Gastrocnemius medialis (tissue), 4 donors: ENCODE data around the gene LRRC23. TPM values are rescaled to one million over a fixed set of nuclear protein-coding genes. Genes with fewer than 3 reads are reported as not detected.

ENCODE experiments used
- ATAC-seq, 2 donors: fragments of 150-250 bp; one replicate each; pipeline ENCODE4 v1.9.1; 2016
- DNase-seq, 2 donors: peaks; one replicate each; pipeline ENCODE4 v3.0.0-alpha.2; 2019
- H3K27ac ChIP-seq, 4 donors: fragments of 200-600 bp; sonication (generic); 1 replicate in 1 of 4; 2 replicates in 3 of 4; pipeline ENCODE4 v1.5.1; 2016 to 2018; ENCODE audit warnings: mild to moderate bottlenecking in 2 of 4, moderate library complexity in 1 of 4
- H3K27me3 ChIP-seq, 3 donors: fragments of 200-600 bp; sonication (generic) in 2 of 3; 1 replicate in 1 of 3; 2 replicates in 2 of 3; pipeline versions ENCODE4 v1.5.1 to v1.6.0; 2016 to 2019; ENCODE audit warnings: mild to moderate bottlenecking in 1 of 3, moderate library complexity in 1 of 3
- H3K36me3 ChIP-seq, 2 donors: fragments of 200-600 bp; sonication (generic) in 1 of 2; one replicate each; pipeline ENCODE4 v1.5.1; 2017 to 2018
- H3K4me1 ChIP-seq, 2 donors: fragments of 200-600 bp; sonication (generic) in 1 of 2; one replicate each; pipeline ENCODE4 v1.5.1; 2016 to 2017; ENCODE audit warnings: mild to moderate bottlenecking in 2 of 2
- H3K4me3 ChIP-seq, 4 donors: fragments of 200-600 bp; sonication (generic) in 3 of 4; 1 replicate in 1 of 4; 2 replicates in 3 of 4; pipeline ENCODE4 v1.5.1; 2016 to 2019; ENCODE audit warnings: mild to moderate bottlenecking in 2 of 4
- H3K9me3 ChIP-seq, 3 donors: fragments of 200-600 bp; sonication (generic) in 2 of 3; 1 replicate in 1 of 3; 2 replicates in 2 of 3; pipeline ENCODE4 v1.5.1; 2016 to 2019
- CTCF ChIP-seq, 5 experiments: fragments of 450-650 bp in 3 of 5; fragments of 200-600 bp in 2 of 5; sonication (generic) in 2 of 5; IDR thresholded peaks in 4 of 5; conservative IDR thresholded peaks in 1 of 5; 1 replicate in 4 of 5; 2 replicates in 1 of 5; pipeline ENCODE4 v1.5.1; 2016 to 2019; ENCODE audit warnings: antibody characterized with exemption in 5 of 5, mild to moderate bottlenecking in 3 of 5, moderate library complexity in 3 of 5
- POLR2A ChIP-seq, 2 donors: fragments of 450-650 bp; IDR thresholded peaks; one replicate each; pipeline ENCODE4 v1.6.1; 2017; ENCODE audit warnings: antibody characterized with exemption in 2 of 2, mild to moderate bottlenecking in 2 of 2, moderate library complexity in 2 of 2
- in situ Hi-C, 4 donors: fragments of 200-750 bp; cut with MboI; loops; one replicate each; pipeline versions ENCODE4 v1.15.0 to v1.8.0; 2017; ENCODE audit warnings: low sequenced_read_pairs in 4 of 4
- intact Hi-C: fragments of 100-400 bp; cut with DNase I; formaldehyde crosslinking; loops from one replicate; pipeline ENCODE4 v1.15.1; 2023; ENCODE audit warnings: low total_unique reads
- total RNA-seq, 4 donors: library from RNA; depleted of rRNA; stranded (reverse); fragments of >200 nt; gene quantifications; one replicate each; pipeline versions ENCODE4 v1.1.0 to v1.2.3, GENCODE V29; 2016

LRRC23 gene
- total RNA-seq, 4 donors from 2014 or later: 6.5 to 14.0 (median 11.0) TPM

DNA sequence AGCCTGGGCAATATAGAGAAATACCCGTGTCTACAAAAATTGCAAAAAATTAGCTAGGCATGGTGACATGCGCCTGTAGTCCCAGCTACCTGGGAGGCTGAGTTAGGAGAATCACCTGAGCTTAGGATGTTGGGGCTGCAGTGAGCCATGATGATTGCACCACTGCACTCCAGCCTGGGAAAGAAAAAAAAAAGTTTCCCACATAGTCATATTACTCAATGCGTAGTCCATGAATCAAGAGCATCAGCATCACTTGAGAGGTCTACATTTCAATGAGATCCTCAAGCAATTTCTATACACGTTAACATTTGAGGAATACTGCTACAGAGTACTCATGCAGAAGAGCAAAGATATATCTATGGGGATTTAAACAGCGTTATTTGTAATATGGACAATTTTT is 5.2 kb upstream of the LRRC23 start:
- in situ Hi-C loops: no loop called here
- intact Hi-C loops: no loop called here
- H3K9me3 ChIP-seq: no peaks in the 10 kb centered on the region
- H3K4me1 ChIP-seq: peaks cover 4 to 7% of the 10 kb centered on the region in 2 donors
- H3K36me3 ChIP-seq: no peaks in the 10 kb centered on the region
- TF ChIP-seq CTCF (IDR thresholded peaks at IDR 0.05 in 4 of 5, conservative IDR thresholded peaks at IDR 0.05 in 1 of 5): no peak
- TF ChIP-seq POLR2A (IDR thresholded peaks at IDR 0.05): no peak
- H3K27me3 ChIP-seq: no peaks in the 10 kb centered on the region
- no peak overlapping the region for H3K27ac ChIP-seq
- no peak for ATAC-seq
- no peak overlapping the region for H3K4me3 ChIP-seq
- no peak for DNase-seq

GRCh38 chr12:6899837-6900519 is 4.6 kb upstream of the LRRC23 start:
- no peak for TF ChIP-seq CTCF (IDR thresholded peaks at IDR 0.05 in 4 of 5, conservative IDR thresholded peaks at IDR 0.05 in 1 of 5)
- no peak for TF ChIP-seq POLR2A (IDR thresholded peaks at IDR 0.05)
- H3K4me3 ChIP-seq: no peak overlapping the region
- H3K9me3 ChIP-seq: no peaks in the 10 kb centered on the region
- peaks cover 5 to 9% of the 10 kb centered on the region in 2 donors for H3K4me1 ChIP-seq
- H3K36me3 ChIP-seq: no peaks in the 10 kb centered on the region
- no peaks in the 10 kb centered on the region for H3K27me3 ChIP-seq
- no peak for ATAC-seq
- no peak overlapping the region for H3K27ac ChIP-seq
- intact Hi-C loops: no loop called here
- no peak for DNase-seq
- in situ Hi-C loops: loop anchor here in 1 of 4 donors (25.0 kb wide), 1 partner anchor 212 kb away; the partner anchor contains the start of gene C1RL

- ATAC-seq (no peak), DNase-seq (no peak)
- intact Hi-C loops (no loop called here), in situ Hi-C loops (loop anchor here in 1 of 4 donors (25.0 kb wide), 1 partner anchor 210 kb away; the partner anchor contains the start of gene C1RL)
- Histone ChIP-seq H3K27me3 (no peaks in the 10 kb centered on the region), H3K36me3 (no peaks in the 10 kb centered on the region), H3K4me3 (no peak overlapping the region), H3K27ac (no peak overlapping the region), H3K4me1 (peaks cover 9 to 12% of the 10 kb centered on the region in 2 donors), H3K9me3 (no peaks in the 10 kb centered on the region)
- TF ChIP-seq POLR2A (IDR thresholded peaks at IDR 0.05): no peak
- no peak for TF ChIP-seq CTCF (IDR thresholded peaks at IDR 0.05 in 4 of 5, conservative IDR thresholded peaks at IDR 0.05 in 1 of 5)
These were observed 2.2 kb upstream of the LRRC23 start for GRCh38 chr12:6902448-6902847.

DNA sequence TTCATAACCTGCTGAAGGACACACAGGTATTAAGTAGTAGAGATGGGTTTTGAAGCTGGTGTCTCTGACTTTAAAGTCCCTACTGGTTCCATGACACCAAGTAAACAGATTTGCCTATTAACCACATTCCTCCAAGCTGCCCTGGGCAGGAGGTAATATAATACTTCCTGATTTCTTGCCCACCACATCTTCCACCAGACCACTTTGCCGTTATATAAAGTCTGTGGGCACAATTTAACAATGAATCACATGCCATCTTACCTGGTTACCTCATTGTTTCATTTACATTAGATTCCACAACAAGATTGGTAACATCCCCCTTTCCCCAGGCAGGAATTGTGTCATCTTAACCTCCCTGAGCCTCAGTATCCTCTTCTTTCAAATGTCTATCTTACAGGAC is 900 bp upstream of the LRRC23 start:
- DNase-seq: no peak
- Histone ChIP-seq H3K4me3 (no peak overlapping the region), H3K27me3 (no peaks in the 10 kb centered on the region), H3K4me1 (peaks cover 9 to 12% of the 10 kb centered on the region in 2 donors), H3K36me3 (no peaks in the 10 kb centered on the region), H3K9me3 (no peaks in the 10 kb centered on the region), H3K27ac (no peak overlapping the region)
- no peak for ATAC-seq
- intact Hi-C loops: loop anchor here (1.0 kb wide), 2 partner anchors 12 to 30 kb away; partner anchors contain the start of gene SPSB2
- in situ Hi-C loops: loop anchor here in 1 of 4 donors (25.0 kb wide), 1 partner anchor 209 kb away; the partner anchor contains the start of gene C1RL
- TF ChIP-seq CTCF (IDR thresholded peaks at IDR 0.05 in 4 of 5, conservative IDR thresholded peaks at IDR 0.05 in 1 of 5) (no peak), POLR2A (IDR thresholded peaks at IDR 0.05) (no peak)
